NCI-H1694 (cell line): ENCODE measurements around the gene SHISA8.

Source experiments
- DNase-seq: peaks from one replicate; lab custom pipeline; 2025; lab: John Stamatoyannopoulos, UW

The SHISA8 gene

GRCh38 chr22:41913842-41914534, 886 bp downstream of the SHISA8 start:
- DNase-seq = no peak

DNA sequence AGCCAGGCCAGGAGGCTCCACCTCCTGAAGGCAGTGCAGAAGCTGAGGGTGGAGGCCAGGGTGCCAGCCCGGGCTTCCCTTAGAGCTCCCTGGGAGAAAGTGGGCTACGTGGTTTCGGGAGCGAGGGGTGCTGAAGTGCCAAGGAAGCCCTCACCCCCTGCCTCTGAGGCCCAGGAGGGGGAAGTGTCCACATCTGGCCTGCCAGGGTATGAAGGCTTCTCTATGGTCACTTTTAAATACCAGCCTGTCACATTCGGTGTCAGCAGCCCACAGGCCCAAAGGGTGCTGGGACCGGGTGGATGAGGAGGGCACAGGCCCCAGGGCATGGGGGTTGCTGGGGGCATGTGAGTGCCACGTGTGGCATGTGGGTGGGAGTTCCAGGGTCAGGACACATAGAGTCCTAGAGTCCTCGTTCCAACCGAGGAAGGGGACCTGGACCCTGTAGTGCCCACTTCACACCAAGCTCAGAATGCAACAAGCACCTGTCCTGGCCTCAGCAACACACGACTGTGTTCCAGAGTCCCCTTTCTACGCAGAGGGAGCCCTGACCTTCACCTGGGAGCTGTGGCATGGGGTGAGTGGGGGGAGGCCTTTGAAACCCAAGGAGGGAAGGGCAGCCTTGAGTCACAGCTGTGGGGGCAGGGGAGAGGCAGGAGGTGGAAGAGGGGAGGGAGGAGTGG, 1.7 kb downstream of the SHISA8 start:
- DNase-seq = no peak

DNA sequence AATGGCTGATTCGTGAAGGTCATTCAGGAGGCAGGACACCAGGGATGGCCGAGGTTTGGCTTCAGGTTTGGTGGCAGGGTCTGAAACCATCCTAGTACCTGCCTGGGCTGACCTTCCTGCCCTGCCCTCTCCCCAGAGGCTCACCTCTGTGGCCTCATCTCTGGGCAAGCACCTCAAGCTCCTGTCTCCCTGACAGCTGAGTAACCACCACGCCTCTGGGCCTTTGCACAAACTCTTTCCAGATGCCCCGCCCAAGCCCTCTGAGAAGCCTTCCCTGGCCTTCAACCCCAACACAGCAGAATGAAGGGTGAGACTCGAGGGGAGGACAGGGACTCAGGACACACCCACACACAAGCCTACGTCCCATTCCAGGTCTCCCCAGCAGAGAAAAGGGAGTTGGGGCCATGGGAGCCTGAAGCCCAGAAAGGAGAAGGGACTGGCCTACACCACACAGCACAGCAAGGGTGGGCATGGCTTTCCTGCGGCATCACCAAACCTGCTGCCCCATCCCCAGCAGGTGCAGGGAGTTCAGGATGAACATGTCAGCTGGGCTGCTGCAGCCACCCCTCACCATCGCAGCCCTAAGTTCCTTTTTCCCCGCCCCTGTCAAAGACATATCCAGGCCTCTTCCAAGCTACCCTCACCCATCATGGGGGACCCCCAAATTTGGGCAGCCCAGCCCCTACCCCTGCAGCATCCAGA, 2.4 kb downstream of the SHISA8 start:
- no peak for DNase-seq

GRCh38 chr22:41911001-41911611, 3.8 kb downstream of the SHISA8 start:
- no peak for DNase-seq

DNA sequence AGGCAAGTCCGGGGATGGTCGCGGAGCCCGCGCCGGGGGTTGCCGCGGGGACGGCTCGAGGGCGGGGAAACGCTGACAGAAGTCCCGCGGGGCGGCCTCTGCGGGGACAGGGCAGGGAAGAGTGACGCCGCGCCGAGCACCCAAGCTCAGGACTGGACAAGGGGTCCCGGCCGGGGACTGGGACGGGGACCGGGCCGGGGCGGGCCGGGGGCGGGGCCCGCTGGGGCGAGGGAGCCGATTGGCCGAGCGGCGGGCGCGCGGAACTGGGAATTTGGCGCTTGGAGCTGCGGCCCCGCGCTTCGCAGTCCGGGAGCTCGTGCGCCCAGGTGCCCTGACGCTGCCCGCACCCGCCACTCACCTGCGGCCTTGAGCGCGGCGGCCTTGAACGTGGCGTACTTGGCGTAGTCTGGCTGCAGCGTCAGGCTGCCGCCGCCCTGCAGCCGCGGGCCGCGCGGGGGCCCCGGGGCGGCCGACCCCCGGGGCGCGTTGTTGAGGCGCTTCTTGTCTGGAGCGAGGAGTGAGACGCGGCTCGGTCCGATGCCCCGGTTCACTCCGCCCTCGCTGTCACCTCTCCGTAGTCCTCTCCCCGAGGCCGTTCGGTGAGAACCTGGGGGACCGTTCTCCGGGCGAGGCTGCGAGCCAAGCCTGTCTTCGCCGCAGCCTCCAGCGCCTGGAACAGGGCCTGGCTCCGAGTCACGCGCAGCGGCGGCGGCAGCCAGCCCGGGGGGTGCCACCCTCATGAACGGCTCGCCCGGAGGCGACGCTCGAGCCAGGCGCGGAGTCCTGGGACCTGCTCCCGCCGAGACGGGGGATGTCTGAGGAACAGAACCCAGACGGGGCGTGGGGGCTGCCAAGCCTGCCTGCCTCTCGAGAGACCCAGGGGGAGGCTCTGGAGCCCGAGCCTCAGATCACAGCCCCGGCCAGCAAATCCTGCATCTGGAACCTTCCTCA, 4.5 kb downstream of the SHISA8 start:
- no peak for DNase-seq

DNA sequence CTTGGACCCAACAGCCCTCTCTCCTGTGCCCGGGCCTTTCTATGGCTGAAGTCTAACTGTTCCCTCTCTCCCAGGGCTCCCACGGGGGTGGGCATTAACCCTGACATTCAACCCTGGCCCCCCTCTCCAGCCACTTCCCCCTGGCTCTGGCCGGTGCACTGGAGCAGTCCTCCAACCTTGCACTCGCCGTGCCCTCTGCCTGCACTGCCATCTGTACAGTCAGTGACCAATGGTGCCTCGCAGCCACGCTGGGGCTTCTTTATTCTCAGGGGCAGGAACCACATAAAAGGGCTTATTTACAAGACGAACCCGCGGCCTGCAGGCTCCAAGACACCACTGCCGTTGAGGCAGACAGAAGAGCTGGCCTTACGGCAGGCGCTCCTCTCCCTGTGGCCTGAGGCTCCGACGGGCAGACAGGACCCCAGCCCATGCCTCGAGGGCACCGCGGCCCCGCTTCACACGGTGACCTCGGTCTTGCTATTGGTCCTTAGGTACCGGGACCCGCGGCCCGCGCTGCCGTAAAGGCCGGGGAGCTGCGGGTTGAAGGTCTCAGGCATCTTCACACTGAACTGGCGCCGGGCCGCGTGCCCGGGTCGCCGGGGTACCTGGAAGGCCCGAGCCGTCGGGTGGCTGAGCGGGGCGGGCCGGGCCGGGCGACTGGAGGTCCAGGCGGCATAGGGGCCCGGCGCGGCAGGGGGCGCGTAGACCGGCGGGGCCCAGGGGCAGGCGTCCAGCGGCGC, 5.4 kb downstream of the SHISA8 start:
- DNase-seq = no peak

DNA sequence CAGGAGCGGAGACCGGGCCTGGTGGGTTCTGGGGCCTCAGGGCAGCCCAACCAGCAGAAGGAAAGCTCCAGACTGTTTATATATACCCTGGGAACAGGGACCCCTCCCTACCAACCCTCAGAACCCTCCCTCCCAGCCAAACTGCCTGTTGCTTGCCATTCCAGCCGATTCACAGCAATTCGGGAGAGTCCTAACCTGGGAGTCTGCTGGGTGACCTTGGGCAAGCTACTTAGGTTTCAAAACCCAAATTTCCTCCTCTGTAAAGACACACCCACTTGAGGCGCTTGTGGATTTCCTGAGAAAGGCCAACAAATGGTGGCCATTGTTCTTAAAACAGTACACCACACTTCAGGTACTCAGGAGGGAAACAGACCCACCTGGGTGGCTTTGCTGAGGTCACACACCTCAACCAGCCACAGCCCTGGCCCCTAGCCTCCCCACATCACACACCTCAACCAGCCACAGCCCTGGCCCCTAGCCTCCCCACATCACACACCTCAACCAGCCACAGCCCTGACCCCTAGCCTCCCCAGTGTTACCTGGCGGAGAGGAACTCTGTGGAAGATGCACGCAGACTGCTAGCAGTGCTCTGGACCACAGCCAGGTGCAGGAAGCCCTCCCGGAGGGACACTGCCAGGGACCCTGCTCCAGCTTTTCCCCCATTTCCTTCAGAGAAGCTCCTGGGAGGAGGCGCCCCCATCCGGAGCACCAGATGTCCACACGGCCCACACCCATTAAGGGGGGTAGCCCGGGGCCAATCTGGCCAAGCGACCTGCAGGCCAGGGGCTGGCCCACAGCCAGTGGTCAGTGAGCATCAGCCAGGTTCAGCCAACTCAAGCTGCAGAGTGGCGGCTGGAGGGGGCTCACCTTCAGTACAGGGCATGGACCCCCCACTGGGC, 6.2 kb downstream of the SHISA8 start:
- DNase-seq = no peak

DNA sequence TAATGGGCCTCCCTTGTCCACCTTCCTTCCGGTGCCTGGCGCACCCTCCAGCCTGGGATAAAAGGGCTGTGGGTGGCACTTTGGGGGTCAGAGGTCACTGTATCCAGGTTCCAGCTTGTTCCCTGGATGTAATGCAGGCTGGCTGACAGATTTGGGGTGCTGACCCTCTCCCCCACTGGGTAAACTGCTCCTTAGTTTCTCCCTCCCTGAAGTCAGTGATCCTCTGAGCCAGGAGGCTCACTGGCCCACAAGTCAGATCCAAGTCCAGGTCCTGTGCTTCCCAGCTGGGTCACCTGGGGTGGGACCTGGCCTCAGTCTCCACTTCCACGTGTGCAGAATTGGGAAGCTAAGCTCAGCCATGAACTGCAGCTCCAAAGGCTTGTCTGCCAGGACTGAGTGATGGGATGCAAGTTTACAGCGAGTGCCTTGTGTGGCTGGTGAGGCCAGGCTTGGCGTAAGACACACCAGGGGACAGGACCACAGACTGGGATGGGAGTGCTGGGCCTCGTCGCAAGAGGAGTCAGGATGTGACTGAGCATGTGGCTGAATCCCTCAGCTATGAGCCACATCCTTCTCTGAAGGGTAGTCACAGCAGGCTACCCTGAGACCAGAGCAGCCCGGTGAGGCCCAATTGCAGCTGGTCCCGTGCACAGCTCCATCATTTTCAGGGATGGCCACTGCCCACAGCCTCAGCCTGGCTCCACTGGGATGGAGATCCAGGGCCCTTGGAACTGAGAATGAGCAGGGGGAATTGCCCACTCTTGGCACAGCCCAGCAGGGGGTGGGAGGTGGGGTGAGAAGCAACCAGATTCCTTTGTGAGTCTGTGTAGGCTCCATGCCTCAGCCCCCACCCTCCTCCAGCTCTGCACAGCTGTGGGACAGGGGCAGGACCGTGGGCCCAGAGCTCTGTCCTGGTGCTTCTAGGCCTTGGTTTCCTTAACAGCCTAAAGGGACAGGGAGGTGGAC, 7.2 kb downstream of the SHISA8 start:
- no peak for DNase-seq

DNA sequence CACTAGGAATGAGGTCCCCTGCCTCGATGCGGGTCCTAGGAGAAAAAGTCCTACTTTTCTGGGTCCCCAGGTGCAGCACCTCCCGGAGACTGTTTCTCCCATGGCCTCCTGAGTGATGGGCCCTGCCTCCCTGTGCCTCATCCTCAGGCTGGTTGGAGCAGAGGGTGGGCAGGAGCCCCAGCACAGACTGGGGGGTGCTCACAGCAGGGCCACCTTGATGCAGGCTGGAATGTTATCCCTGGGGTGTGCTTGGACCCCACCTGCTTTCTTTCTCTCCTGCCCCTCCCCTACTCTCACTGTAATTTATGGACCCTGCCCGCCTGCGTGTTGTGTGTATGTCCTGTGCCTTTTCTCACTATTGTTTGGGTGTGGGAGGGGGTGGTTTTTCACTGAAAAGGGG, 8.1 kb downstream of the SHISA8 start:
- DNase-seq = no peak

DNA sequence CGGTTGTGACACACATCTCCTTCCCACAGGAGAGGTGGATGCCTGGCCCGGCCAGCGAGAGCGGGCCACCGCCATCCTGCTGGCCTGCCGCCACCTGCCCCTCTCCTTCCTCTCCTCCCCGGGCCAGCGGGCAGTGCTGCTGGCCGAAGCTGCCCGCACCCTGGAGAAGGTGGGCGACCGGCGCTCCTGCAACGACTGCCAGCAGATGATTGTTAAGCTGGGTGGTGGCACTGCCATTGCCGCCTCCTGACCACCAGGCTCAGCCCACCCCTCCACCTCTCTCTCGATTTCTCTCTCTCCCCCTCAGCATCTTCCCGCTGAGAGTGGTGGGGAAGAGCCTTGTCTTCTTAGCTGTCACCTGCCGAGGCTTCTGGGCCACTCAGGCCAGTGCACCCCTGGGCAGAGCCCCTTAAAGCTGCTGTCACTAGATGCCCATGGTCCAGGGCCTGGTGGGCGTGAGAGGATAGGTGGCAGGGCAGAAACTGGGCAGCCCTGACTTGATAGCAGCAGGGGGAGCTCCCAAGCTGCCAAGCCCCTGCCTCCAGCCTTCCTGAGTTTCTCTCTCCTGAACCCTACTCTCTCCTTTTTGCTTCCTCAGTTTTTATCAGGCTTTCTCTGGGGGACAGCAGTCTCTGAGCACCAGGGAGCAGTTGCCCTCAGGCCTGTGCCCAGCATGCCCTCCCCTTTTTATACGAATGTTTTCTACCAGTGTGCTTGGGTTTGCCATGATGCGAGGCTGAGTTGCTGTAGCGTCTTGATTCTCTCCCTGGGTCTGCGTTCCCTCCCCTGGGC, 9.3 kb downstream of the SHISA8 start:
- DNase-seq = no peak

GRCh38 chr22:41904450-41905410, 10.1 kb downstream of the SHISA8 start:
- no peak for DNase-seq

DNA sequence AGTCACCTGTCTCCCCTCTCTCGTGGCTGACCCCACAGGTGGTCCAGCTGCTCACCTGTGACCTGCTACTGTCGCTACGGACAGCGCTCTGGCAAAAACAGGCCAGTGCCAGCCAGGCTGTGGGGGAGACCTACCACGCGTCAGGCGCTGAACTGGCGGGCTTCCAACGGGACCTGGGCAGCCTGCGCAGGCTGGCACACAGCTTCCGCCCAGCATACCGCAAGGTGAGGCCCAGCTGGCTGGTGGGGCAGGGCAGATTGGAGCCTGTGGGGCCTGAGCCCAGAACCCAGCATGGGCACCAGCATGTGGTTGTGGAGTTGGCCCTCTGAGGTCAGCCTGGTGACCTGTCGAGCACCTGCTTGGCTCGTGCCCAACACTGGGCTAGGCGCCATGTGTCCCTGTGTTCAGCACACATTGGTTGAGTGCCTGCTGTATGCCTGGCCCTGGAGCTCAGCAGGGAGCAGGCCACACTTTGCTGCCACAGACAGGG, 11.9 kb downstream of the SHISA8 start:
- no peak for DNase-seq

GRCh38 chr22:41902016-41902415, 12.9 kb downstream of the SHISA8 start:
- no peak for DNase-seq

GRCh38 chr22:41900652-41901312, 14.1 kb downstream of the SHISA8 start:
- no peak for DNase-seq

DNA sequence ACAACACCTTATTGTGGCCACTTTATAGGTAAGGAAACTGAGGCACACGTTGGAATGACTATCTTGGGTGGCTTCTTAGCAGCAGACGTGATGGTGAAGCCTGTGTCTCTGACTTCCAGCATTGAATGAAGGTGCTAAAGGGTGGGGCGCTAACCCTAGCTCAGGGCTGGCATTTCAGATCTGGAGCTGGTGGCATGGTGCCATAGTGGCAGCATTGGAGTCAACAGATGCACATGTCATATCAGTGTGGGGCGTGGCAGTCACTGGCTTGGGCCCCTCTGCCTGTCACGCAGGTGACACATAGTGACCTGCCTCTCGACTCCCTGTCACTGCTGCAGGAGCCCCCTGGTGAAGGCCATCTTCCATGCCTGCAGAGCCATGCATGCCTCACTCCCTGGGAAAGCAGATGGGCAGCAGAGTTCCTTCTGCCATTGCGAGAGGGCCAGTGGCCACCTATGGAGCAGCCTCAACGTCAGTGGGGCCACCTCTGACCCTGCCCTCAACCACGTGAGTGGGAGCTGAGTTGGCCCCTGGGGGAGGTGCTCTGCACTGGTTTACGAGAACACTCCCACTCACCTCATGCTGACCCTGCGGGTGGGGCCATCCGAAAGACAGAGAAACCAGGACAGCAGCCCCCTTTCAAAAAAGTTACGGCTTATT, 14.8 kb downstream of the SHISA8 start:
- no peak for DNase-seq
